SK-MEL-5 (cell line): ENCODE measurements around the gene PLA2G4E. TPM values are rescaled to one million over a fixed set of nuclear protein-coding genes. Genes with fewer than 3 reads are reported as not detected.
A peak's percentile ranks its signal among the peaks of the same experiment; 100 is the strongest.

Source experiments
- DNase-seq: peaks from one replicate; pipeline ENCODE4 v3.0.0-alpha.2; 2016; ENCODE audit warnings: low read depth, low spot score
- in situ Hi-C: cut with HindIII; loops from 2 replicates; pipeline ENCODE4 v1.10.0; 2016; ENCODE audit warnings: low sequenced_read_pairs, high pct_unique_total_duplicates, low pct_unique_long_range_greater_than_20kb
- total RNA-seq: library from RNA; depleted of rRNA; stranded (reverse); fragments of >200 nt; shearing (Covaris generic); gene quantifications from 2 replicates; pipeline ENCODE4 v1.2.3, GENCODE V29; 2014

Gene PLA2G4E
- total RNA-seq, 1 experiment from 2014 or later = not detected

DNA sequence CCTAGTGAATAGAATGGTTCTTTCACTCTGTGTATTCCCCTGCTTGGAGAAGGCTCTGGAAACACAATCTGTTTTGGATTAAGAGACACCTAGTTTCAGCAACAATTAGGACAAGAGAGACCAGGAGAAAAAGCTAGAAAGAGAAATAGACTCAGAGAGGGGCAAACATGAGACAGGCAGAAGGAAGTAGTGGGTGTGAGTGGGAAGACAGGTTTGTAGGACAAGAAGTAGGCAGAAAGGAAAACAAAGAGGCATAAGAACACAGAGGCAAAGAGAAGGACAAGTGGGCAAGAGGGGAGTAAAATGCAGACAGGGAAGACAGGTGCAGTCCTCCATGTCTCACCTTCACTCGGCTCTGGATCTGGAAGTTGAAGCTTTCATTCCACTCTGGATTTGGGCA lies 13.5 kb downstream of the PLA2G4E start:
- no peak for DNase-seq
- in situ Hi-C loops = no loop called here

DNA sequence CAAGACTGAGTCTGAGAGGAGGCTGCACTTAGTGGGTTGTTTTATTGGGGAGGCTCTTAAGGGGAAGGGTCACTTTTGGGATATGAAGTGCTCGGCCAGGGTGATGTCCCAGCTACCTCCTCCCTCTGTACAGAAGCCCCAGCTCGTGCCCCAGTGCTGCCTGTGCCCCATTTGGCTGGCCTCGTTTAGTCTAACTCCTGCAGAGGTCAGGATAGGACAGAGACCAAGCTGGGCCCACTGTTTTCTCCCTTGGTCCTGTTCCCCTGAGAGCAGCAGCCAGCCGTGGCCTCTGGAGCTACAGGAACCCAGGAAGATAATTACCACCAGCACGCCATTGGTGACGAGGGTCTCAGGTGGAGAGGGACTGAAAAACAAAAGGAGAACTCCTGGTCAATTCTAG lies 18.5 kb downstream of the PLA2G4E start:
- no peak for DNase-seq
- in situ Hi-C loops = no loop called here

DNA sequence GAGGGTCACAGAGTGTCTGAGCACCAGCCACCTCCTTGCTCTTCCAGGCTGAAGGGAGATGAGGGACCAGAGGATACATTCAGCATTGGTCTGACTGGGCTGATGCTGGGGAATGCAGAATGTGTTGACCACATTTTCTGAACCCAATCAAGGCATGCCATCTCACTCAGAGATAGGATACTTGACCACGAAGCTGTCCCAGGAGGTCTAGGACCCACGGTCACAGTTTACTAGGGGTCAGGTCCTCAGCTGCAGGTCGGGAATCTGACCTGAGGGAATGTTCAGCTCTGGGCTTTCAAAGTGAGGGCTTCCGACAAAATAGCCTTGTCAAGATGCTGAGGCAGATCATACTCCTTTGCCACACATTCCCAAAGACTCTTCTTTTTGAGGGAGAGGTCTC lies 19.6 kb downstream of the PLA2G4E start:
- no peak for DNase-seq
- in situ Hi-C loops = no loop called here

DNA sequence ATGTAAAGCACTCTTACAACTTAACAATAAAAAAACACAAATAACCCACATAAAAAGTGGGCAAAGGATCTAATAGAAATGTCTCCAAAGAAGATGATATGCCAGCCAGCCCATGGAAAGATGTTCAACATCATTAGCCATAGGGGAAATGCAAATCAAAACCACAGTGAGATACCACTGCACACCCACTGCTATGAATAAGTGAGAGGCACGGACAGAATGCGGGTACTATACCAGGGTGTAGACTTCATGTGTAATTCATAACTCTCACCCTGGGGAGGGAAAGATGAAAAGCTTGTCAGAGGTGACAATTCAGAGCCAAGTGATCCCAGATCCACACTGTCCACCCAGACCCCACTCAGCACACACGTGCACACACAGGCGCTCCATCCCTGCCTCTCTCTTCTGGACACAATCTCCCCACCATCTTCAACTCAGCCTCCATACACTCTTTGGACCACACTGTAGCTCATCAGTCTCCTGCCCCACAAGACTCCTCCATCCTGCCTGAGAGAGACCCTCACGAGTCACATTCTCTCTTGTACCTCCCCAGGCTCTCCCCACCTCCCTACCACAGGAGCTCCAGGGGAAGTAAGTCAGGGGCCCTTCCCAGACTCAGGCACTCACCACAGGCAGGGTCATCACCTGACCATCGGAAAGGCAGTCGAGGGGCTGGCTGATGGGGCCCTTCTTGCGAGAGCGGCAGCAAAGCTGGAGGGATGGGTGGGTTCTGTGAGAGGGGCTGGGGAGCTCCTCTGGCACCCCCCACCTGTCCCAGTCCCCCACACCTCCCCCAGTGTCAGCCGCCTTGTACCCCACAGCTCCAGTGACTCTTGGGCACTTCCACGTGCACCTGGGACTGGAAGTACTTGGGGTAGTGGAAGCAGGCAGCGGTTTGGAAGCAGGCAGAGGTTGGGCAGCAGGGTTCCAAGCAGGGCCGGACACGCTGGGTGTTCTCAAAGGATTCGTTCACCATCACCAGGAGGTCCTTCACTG lies 21.3 kb downstream of the PLA2G4E start:
- DNase-seq = no peak
- in situ Hi-C loops = loop anchor here (5.0 kb wide), 1 partner anchor 43 kb away; no protein-coding TSS in a partner anchor

DNA sequence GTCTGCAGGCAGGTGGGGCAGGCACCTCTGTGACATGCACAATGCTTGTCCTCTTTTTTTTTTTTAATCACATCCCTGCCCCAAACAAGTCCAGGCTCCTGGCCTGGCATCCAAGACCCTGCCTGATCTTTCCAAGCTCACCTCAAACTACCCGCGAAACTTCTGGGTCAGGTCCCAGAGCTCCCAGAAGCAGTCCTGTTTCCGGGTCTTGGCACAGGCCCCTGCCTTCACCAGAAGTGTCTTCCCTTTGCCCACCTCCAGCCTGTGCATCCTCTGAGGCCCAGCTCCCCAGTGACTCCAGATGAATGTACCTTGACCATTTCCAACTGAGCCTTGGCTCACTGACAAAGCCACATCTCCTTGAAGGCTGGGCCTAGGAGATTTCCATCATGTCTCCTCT lies 23.0 kb downstream of the PLA2G4E start:
- DNase-seq = no peak
- in situ Hi-C loops = loop anchor here (5.0 kb wide), 1 partner anchor 44 kb away; no protein-coding TSS in a partner anchor

DNA sequence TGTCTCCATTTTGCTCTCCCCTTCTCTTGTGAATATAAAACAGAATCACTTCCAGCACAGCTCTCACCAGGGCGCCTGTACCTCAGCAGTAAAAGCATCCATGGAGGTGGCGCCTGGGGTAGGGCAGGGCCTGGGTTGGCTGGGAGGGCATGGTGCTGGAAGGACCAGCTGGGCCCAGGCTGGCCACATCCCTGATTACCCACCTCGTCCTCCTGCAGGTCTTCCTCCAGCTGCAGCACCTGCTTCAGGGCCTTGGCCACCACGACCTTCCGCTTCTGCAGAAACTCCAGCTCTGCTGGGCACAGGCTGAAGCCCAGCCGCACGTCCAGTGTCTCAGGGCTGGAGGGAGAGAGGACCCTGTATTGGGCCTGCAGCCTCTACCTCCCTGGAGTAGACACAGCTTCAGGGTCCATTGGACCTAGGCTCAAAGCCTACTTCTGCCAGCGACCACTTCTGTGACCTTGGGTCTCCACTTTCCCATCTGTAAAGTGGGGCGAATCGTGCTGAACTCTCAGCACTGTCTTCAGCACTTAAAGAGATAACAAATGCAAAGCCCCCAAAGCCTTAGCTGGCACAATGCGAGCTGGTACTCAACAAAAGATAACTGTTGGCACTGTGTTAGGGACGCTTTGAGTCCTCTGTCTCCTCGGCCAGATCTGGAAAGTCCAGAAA lies 23.8 kb downstream of the PLA2G4E start:
- in situ Hi-C loops = loop anchor here (5.0 kb wide), 1 partner anchor 45 kb away; no protein-coding TSS in a partner anchor
- DNase-seq = no peak

DNA sequence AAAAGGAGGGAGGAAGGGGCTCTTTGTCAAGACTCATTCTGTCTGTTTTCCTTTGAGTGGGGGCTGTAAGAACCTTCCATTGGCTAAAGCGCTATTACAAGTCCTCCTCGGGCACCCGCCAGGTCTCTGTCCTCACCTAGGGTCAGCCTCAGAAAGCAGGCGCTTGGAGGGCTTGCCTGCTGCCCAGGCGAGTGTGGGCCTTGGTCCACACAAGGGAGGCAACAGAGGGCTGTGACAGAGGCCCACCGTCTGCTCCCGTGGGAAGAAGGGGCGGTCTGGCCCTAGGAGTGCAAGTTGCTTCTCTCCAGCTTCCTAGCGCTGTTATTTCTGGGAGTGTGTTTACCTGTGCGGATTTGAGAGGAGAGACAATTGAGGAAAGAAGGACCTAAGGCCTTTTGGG lies 24.5 kb downstream of the PLA2G4E start:
- in situ Hi-C loops = loop anchor here (5.0 kb wide), 1 partner anchor 46 kb away; no protein-coding TSS in a partner anchor
- DNase-seq = no peak

DNA sequence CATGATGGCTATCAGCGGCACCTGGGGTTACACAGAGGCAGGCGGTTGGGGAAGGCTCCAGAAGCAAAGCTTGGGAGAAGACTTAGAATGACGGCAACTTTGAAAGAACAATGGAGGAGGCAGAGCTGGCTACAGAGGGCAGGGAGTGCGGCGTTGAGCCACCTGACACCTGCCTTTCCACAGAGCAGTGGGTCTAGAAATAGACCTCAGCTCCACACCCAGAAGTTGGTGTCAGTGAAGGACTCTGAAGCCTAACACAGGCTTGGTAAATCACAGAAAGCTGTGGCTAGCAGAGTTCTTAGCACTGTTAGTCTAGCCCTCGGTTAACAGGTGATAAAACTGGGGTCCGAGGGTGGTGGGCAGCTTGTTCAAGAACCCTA lies 25.4 kb downstream of the PLA2G4E start:
- no peak for DNase-seq
- in situ Hi-C loops = loop anchor here (5.0 kb wide), 1 partner anchor 47 kb away; no protein-coding TSS in a partner anchor

DNA sequence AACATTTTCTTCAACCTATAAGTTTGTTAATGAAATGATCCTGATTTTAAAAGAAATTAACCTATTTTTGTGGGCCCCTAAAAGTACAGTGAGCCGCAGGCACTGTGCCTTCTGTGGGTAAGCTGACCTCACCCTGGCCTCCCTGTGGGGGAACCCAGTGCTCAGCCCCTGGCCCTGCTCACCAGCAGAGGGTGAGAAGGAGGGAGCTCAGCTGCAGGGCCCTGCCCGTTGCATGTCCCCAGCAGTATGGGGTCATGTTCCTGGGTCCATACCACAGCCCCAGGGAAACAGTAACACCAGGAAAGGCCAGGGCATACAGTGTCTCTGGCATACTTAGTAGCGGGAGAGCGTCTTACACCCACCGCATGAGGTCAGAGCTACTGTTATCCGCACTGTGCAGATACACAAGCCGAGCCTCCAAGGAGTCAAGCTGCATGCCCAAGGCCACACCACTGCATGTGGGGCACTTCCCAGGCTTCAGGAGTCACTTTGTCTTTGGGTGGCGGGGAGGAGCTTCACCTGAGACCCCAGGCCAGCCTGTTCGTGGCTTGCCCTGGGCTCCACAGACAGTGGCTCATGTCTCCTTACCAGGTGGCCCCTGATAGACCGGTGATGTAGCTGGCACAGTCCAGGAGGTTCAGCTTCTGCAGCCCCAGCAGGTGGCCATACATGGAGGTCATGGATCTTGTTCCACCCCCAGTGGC lies 25.9 kb downstream of the PLA2G4E start:
- in situ Hi-C loops = loop anchor here (5.0 kb wide), 1 partner anchor 47 kb away; no protein-coding TSS in a partner anchor
- DNase-seq = no peak

DNA sequence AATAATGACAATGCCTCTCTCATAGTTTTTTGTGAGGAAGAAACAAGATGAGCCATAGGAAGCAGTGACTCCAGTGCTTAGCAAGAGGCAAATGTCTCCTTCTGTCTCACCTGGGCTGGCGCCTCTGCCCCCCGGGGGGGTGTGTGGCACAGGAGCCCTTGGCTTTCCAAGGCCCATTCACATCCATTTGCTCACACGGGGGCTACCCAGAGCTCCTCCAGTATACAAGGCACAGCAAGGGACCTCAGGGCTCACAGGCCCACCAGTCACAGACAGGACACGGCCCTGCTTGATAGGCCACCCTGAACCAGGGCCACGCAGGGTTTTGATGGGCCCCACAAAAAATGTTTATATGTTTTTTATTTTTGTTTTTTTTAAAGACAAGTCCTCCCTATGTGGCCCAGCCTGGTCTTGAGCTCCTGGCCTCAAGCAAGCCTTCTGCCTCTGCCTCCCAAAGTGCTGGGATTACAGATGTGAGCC lies 26.6 kb downstream of the PLA2G4E start:
- DNase-seq = no peak
- in situ Hi-C loops = no loop called here

DNA sequence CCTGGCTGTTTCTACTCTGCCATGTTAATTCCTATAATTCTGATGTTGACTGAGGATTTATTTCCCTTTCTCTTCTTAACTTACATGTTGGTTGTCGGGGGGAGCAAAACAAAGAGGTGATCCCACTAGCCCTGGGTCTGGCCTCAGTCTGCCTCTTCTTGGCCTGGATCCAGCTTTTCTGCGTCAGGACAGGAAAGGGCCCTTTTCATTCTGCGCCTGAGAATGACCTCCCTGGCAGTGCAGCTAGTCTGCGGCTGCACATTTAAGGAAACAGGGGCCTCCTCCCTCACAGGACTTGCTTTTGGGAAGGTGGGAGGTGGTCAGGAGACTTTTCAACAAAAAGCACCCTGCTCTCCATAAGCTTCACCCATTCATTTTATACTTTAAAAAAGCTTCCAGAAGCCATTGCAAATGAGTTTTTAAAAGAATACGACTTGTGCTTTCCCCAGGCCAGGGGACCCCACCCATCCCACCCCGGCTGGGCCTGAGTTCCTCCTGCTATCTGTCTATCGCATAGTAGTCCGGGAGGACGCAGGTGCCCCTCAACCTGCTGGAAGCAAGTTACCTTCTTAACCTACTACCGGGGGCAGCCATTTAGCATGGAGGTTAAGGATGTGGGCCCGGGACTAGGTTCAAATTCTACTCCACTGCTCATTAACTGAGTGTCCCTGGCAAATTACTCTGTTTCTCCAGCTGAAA lies 27.2 kb downstream of the PLA2G4E start:
- in situ Hi-C loops = no loop called here
- no peak for DNase-seq

DNA sequence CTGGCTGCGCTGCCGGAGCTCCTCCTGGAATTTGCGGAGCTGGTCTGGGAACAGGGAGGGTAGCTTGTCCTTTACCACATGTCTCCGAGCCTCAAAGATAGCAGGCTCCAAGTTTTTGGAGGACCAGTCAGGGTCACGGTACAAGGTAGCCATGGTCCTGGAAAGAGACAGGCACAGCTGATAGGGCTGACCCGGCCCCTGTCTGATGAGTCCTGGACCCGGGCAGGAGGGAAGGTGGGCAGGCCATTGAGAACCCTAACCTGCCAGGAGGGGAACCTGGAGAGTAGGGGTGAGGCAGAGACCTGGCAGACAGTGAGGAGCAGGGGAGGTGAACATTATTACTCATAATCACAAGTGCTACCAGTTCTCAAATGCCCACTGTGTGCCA lies 28.0 kb downstream of the PLA2G4E start:
- no peak for DNase-seq
- in situ Hi-C loops = no loop called here

DNA sequence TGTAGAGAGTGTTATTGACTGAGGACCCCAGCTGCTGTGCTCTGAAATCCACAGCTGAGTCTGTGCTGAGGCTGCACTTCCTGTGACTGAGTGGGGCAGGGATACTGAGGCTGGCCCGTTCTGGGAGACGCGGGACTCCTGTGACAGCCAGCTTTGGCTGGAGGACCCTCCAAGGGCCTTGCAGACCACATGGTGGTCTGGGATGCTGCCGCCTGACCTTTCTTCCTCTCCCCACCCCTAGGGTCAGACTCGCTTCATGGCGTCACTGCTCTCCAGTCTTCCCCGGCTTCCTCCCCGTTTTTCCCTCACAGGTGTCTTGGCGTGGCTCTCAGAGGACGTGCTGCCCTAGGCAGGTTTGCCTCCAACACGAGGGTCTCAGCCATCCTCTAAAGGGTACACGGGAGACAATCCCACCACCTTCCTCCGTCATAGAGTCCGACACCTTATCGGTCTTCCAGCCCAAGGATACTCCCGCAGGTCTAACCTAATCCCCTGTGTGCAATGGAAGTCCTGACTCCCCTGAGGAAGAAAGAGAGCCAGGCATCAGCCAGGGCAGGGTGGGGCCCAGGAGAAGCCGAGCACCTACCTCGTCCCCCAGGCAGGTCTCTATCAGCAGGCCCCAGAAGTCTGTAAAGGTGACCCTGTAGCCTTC lies 28.6 kb downstream of the PLA2G4E start:
- DNase-seq = no peak
- in situ Hi-C loops = no loop called here

DNA sequence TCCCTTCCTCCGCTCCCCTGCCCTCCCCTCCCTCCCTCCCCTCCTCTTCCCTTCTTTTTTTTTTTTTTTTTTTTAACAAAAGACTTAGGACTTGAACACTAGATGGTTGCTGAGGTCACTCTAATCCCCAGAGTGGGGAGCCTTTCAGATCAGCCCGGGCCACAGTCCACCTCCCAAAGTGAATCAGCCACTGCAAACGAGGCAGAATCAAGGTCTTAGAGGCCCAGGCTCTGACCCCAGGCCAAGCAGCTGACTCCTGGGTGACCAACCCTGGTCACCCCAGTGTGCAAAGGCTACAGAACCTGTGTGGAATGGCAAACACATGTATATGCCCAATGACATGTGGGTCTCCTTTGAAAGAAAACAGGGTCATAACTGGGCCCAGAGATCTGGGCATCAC lies 30.2 kb downstream of the PLA2G4E start:
- no peak for DNase-seq
- in situ Hi-C loops = no loop called here

DNA sequence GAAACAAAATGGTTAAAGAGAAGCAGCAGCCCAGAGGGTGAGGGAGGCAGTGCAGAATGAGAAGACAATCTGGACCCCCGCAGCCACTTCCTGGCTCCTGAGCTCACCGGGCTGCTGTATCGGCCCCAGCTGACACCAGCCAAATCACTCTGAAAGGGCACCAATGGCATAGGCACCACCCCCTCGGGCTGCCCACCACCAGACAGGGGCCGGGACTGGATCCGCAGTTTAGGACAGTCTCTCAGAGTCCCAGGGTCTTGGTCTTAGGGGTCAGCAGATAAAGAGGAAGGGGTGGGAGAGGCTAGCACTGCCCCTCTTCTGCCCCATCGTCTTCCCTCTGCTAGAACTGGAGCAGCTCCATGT lies 30.6 kb downstream of the PLA2G4E start:
- in situ Hi-C loops = no loop called here

DNA sequence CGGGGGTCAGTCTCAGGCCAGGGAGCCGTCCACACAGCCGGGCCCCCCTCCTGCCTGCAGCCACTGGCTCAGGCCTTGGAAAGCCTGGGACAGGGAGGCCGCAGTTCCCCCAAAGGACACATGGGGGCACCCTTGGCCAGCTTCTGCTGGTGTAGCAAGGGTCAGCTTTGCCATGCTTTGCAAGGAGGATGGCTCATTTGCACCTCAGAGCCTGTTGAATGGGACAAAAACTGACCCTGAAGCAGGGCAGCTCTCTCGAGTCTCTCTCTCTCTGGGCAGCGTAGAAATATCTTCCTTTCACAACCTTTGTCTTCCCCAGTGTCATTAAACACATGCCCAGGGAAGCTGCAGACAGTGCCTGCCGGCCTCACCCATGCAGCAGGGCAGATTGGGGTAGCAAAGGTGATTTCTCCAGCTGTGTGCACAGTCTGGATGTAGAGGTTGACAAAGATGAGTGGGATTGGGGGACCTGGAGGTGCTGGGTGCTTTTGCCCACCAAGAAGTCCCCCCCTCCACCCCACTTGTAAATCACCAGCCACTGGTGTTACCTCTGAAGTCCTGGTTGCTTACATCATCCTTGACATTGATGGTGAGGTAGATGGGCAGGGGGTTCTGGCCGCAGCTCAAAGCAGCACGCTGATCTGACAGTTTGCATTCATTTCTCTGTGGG lies 31.1 kb downstream of the PLA2G4E start:
- in situ Hi-C loops = no loop called here
- peak; percentile 79 for DNase-seq

More for the DNA sequence above, 30.6 kb downstream of the PLA2G4E start:
- no peak for DNase-seq
